Thyroid gland (tissue), 4 donors: ENCODE results near the gene ERCC4.

Experiments used
- CTCF ChIP-seq, 6 experiments: fragments of 200-600 bp in 3 of 6; fragments of 450-650 bp in 3 of 6; sonication (generic) in 3 of 6; IDR thresholded peaks; one replicate each; pipeline ENCODE4 v1.5.1; 2016 to 2019; ENCODE audit warnings: antibody characterized with exemption in 6 of 6, mild to moderate bottlenecking in 2 of 6, inconsistent platforms in 1 of 6, moderate library complexity in 1 of 6
- POLR2A ChIP-seq, 2 donors: fragments of 450-650 bp; IDR thresholded peaks; one replicate each; pipeline ENCODE4 v1.6.1; 2017; ENCODE audit warnings: antibody characterized with exemption in 2 of 2, mild to moderate bottlenecking in 2 of 2, moderate library complexity in 1 of 2

GRCh38 chr16:13926464-13926863, 6.5 kb downstream of the ERCC4 start:
- TF ChIP-seq CTCF (IDR thresholded peaks at IDR 0.05) (no peak), POLR2A (IDR thresholded peaks at IDR 0.05) (no peak)
